Esophagus (tissue), 2 donors: ENCODE data around the gene KDM4C. TPM values are rescaled to one million over a fixed set of nuclear protein-coding genes. Genes with fewer than 3 reads are reported as not detected.

ENCODE experiments used
- H3K27ac ChIP-seq, 2 donors: one replicate each; pipeline ENCODE4 v1.5.1; 2013; ENCODE audit warnings: low read depth in 2 of 2, mild to moderate bottlenecking in 2 of 2, inconsistent platforms in 1 of 2, low read length in 1 of 2, moderate library complexity in 1 of 2
- H3K27me3 ChIP-seq, 2 donors: one replicate each; pipeline ENCODE4 v1.6.1; 2013; ENCODE audit warnings: low read length in 2 of 2, control low read depth in 1 of 2, mild to moderate bottlenecking in 1 of 2; ENCODE audit not compliant: insufficient read depth in 2 of 2, control insufficient read depth in 1 of 2
- H3K36me3 ChIP-seq, 2 donors: one replicate each; pipeline ENCODE4 v1.6.1; 2013; ENCODE audit warnings: low read length in 1 of 2; ENCODE audit not compliant: control insufficient read depth in 2 of 2, insufficient read depth in 2 of 2
- H3K4me1 ChIP-seq, 2 donors: one replicate each; pipeline ENCODE4 v1.6.1; 2013; ENCODE audit warnings: low read length in 1 of 2; ENCODE audit not compliant: control insufficient read depth in 2 of 2, insufficient read depth in 2 of 2
- H3K4me3 ChIP-seq, 2 donors: one replicate each; pipeline ENCODE4 v1.5.1; 2013; ENCODE audit warnings: low read length in 2 of 2, mild to moderate bottlenecking in 2 of 2, low read depth in 1 of 2, moderate library complexity in 1 of 2
- H3K9me3 ChIP-seq, 2 donors: one replicate each; pipeline ENCODE4 v1.6.1; 2013; ENCODE audit warnings: mild to moderate bottlenecking in 2 of 2, low read depth in 1 of 2, low read length in 1 of 2, moderate library complexity in 1 of 2; ENCODE audit not compliant: control insufficient read depth in 2 of 2, insufficient read depth in 1 of 2
- WGBS, 2 donors: extraction: QIAGEN DNeasy Blood & Tissue Kit; methylation state at CpG; one replicate each; pipeline ENCODE4 v1.1.7; 2013; 5-methylcytosine and 5-hydroxymethylcytosine counted together
- polyA plus RNA-seq, 2 donors: library from polyadenylated mRNA; stranded (reverse); fragments of 200-250 nt; gene quantifications; one replicate each; pipeline ENCODE4 v1.2.3, GENCODE V29; 2013
- donor health status: healthy with polysubstance abuse.
- donor health status: Bipolar disorder and iron deficiency.

KDM4C gene
- polyA plus RNA-seq, 2 donors, result 5.9 to 8.0 TPM

DNA sequence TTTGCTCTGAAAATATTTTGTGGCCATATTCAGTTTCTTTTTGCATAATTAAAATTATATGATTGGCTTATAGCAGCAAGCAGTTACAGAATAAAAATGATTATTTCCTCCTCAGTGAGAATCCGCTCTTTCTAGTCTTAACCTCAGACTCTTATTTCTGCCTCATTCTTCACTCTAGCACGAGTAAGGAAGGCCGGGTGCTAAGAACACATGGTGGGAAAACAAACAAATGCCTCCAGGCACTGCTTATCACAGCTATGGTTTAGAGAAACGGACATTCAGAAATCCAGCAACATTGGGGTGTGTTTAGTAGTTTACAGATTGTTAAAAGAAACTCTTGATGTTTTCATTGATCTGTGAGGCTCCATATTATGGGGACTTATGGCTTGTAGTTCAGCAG, 168.7 kb downstream of the KDM4C start:
- no peaks in the 10 kb centered on the region for H3K9me3 ChIP-seq
- no peaks in the 10 kb centered on the region for H3K27me3 ChIP-seq
- H3K4me1 ChIP-seq, result no peaks in the 10 kb centered on the region
- WGBS, 2 donors, result 70 to 80% methylated on average over 4 of the region's 4 CpGs
- no peak overlapping the region for H3K27ac ChIP-seq
- H3K4me3 ChIP-seq, result no peak overlapping the region
- H3K36me3 ChIP-seq, result no peaks in the 10 kb centered on the region

DNA sequence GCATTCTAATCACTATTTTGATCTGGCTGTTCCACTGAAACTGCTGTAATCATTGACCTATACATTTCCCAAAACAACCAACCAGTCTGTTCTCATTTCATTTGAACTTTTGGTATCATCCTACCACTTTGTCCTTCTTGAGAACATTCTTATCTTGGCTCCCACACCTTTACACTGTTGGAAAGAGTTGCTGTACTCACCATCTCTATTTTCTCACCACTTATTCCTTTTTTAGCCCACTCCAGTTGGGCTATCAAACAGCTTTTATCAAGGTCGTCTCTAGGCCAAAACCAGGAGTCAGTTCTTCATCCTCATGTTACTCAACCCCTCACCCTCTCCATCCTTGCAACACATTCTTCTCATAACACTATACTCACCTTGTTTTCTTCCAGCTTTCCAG, 170.1 kb downstream of the KDM4C start:
- H3K27me3 ChIP-seq, result no peaks in the 10 kb centered on the region
- no peaks in the 10 kb centered on the region for H3K9me3 ChIP-seq
- no peak overlapping the region for H3K4me3 ChIP-seq
- 79 to 86% methylated on average over 1 of the region's 1 CpG for WGBS, 2 donors
- H3K4me1 ChIP-seq, result no peaks in the 10 kb centered on the region
- no peak overlapping the region for H3K27ac ChIP-seq
- no peaks in the 10 kb centered on the region for H3K36me3 ChIP-seq

DNA sequence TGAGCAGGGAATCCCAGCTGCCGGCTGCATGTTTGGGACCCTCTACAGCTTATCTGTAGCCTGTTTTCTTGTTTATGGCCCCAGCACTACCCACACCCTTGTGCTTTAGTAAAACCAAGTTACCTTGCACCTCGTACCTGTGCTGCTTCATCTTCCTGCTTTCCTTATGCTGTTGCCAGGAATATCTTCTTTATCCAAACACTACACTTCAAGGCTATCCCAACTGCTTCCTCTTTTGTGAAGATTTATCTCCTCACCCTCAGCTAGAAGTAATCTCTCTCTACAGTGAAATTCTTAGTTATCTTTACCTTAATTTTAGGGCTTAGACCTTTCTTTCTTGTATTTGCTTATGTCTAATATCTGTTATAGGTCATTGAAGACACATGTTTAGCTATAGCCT, 171.1 kb downstream of the KDM4C start:
- Histone ChIP-seq H3K4me3 (no peak overlapping the region), H3K27me3 (no peaks in the 10 kb centered on the region), H3K9me3 (no peaks in the 10 kb centered on the region), H3K27ac (no peak overlapping the region), H3K4me1 (no peaks in the 10 kb centered on the region), H3K36me3 (no peaks in the 10 kb centered on the region)
- WGBS, 2 donors, result 72 to 85% methylated on average over 2 of the region's 2 CpGs

DNA sequence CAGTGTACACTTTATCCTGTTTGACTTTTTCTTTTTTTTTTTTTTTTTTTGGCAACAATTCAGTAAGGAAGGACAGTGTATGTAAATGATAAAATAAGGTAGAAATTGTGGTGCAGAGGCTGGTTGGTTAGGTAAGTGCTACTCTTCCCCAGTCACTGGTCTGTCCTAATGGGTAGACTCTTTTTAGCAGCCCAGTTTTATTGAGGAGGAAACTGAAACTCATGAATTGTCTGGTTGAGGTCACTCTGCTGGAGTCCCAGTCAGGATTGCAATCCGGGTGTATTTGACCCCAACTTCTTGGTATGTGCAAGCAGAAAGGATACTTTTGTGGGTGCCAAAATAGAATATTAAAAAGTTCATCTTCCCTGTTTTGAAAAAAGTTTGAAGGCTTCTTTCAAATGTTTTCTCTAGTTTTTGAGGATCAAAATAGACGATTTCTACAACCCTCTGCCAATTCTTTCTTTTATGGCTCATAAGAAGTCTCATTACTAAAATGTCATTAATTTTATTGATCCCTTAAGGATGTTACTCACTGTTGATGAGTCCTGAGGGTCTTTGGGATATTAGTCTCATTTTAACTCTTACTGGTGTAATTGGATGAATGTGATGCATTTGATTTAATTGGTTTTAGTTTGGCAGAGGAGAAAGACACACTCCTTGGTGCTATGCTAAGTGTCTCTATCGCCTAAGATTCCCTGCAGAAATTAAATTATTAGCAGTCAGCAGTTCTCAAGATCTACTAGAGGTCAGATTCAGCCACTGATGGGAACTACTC, 171.9 kb downstream of the KDM4C start:
- Histone ChIP-seq H3K36me3 (no peaks in the 10 kb centered on the region), H3K27me3 (no peaks in the 10 kb centered on the region), H3K4me3 (no peak overlapping the region), H3K9me3 (no peaks in the 10 kb centered on the region), H3K27ac (no peak overlapping the region), H3K4me1 (no peaks in the 10 kb centered on the region)
- 72 to 83% methylated on average over 3 of the region's 3 CpGs for WGBS, 2 donors

DNA sequence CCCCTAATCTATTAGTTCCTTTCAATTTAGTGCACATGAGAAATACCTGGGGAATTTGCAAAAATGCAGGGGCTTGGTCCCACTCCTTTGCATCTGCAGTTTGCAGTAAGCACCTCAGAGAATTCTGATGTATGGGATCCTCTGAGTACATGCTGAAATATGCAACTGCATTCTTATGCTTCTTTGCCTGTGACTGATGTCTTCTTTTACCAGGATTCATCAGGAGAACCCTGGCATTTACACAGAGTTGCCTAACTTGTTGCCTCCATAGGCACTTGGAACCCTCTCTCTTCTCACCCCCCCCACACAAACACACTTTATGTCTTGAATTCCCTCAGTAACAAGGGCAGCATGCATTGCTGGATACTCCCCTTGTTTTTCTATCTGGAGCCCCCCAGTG, 173.1 kb downstream of the KDM4C start:
- H3K27ac ChIP-seq, result no peak overlapping the region
- no peaks in the 10 kb centered on the region for H3K9me3 ChIP-seq
- H3K4me3 ChIP-seq, result no peak overlapping the region
- no peaks in the 10 kb centered on the region for H3K4me1 ChIP-seq
- no peaks in the 10 kb centered on the region for H3K27me3 ChIP-seq
- no peaks in the 10 kb centered on the region for H3K36me3 ChIP-seq

DNA sequence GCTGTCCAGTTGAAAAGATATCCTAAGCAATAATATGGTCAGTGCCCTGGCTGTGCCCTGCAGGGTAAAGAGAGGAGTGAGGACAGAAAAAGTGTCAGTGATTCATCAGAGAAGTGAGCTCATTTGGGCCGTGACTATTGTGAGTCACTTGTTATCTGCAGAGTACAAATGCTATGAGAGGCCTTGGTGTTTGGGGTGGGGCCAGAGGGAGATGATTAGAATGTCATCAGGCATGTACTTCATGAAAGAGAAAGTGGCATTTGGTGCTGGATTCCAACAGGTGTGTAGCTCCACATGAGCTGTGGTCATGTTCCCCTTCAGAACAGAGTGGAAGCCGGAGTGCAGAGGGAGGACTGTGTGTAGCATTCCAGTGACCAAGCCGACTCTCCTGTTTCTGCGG, 174.1 kb downstream of the KDM4C start:
- no peaks in the 10 kb centered on the region for H3K4me1 ChIP-seq
- no peaks in the 10 kb centered on the region for H3K36me3 ChIP-seq
- 67 to 71% methylated on average over 4 of the region's 4 CpGs for WGBS, 2 donors
- H3K27me3 ChIP-seq, result no peaks in the 10 kb centered on the region
- no peak overlapping the region for H3K27ac ChIP-seq
- no peaks in the 10 kb centered on the region for H3K9me3 ChIP-seq
- H3K4me3 ChIP-seq, result no peak overlapping the region

DNA sequence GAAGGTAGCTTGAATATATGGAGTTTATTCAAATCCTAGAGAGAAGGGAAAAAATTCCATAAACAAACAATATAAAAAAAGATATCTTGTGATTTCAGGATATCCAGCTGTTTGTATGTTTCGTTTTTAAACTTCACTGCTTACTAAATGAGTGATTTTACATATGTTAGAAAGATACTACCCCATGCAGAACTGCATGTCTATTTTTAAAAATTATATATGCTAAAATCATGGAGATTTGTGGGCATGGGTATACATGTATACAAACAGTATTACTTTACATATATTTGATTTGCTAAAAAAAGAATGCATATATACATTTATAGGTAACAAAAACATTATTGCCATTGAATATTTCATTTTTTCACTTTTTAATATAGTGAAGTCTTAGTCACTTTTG, 178.3 kb downstream of the KDM4C start:
- WGBS, 2 donors, result 85 to 87% methylated on average over 1 of the region's 1 CpG
- Histone ChIP-seq H3K27me3 (no peaks in the 10 kb centered on the region), H3K36me3 (no peaks in the 10 kb centered on the region)

DNA sequence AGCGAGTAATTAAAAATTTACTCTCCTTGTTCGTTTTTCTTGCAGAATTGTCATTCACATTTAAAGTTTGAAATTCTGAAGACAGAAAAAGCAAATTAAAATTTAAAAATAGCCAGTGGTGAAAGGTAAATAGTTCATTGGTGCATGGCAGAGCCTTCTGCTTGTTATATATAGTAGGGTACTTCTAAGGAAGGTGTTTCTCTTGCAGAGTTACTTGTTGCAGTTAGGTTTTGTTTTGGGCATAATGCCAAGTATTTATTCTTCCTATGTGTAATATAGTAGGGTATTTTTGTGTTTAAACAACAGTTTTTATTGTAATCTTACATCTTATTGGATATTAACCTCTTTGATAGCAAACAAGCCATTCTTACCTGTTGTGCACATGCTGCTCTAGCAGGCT, 179.4 kb downstream of the KDM4C start:
- Histone ChIP-seq H3K9me3 (no peaks in the 10 kb centered on the region), H3K36me3 (no peaks in the 10 kb centered on the region), H3K27ac (no peak overlapping the region), H3K27me3 (no peaks in the 10 kb centered on the region), H3K4me3 (no peak overlapping the region), H3K4me1 (no peaks in the 10 kb centered on the region)
- WGBS, 2 donors, result 95 to 98% methylated on average over 2 of the region's 2 CpGs

More for the DNA sequence above, 178.3 kb downstream of the KDM4C start:
- Histone ChIP-seq H3K4me1 (no peaks in the 10 kb centered on the region), H3K27ac (no peak overlapping the region), H3K4me3 (no peak overlapping the region), H3K9me3 (no peaks in the 10 kb centered on the region)

DNA sequence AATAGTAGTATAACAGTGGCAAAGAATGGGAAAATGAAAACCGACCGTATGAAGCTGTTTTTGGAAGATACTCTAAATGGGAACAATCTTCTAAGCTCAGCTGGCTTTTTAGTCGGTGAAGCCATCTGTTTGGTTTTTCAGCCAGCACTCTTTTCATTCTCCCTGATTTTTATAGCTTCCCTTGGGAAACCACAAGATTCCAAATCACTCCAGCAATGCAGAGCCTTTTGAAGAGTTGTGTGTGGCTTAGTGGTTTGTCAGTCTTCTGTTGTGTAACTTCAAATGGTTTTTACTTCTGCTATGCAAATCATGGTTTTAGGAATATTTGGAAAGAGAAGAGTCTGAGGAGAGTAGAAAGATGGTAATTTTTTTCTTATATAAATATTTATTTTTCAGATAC, 180.7 kb downstream of the KDM4C start:
- 57 to 64% methylated on average over 3 of the region's 3 CpGs for WGBS, 2 donors
- no peaks in the 10 kb centered on the region for H3K36me3 ChIP-seq
- no peaks in the 10 kb centered on the region for H3K9me3 ChIP-seq
- no peaks in the 10 kb centered on the region for H3K27me3 ChIP-seq
- no peaks in the 10 kb centered on the region for H3K4me1 ChIP-seq
- H3K27ac ChIP-seq, result no peak overlapping the region
- H3K4me3 ChIP-seq, result no peak overlapping the region

DNA sequence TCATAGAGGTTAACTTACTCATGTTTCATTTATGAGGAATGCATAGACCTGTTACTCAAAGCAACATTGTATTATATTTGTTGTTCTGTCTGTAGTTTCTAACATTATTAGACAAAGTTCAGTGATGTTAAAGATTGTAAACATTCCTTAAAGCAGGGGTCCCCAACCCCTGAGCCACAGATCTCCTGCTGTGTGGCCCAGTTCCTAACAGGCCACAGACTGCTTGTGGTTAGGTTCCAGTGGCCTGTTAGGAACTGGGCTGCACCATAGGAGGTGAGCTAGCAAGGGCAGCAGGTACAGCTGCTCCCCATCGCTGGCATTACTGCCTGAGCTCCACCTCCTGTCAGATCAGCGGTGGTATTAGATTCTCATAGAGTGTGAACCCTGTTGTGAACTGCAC, 181.1 kb downstream of the KDM4C start:
- Histone ChIP-seq H3K4me3 (no peak overlapping the region), H3K27ac (no peak overlapping the region), H3K27me3 (no peaks in the 10 kb centered on the region), H3K36me3 (no peaks in the 10 kb centered on the region), H3K4me1 (no peaks in the 10 kb centered on the region), H3K9me3 (no peaks in the 10 kb centered on the region)
- WGBS, 2 donors, result 96 to 100% methylated on average over 2 of the region's 2 CpGs
